ENCODE measurements around the gene COLEC11.
"Not testable (repeated sequence)": the region's sequence is repeated elsewhere in the genome, so short reads cannot be mapped to it uniquely, and the experiment has no call there.

The COLEC11 gene

DNA sequence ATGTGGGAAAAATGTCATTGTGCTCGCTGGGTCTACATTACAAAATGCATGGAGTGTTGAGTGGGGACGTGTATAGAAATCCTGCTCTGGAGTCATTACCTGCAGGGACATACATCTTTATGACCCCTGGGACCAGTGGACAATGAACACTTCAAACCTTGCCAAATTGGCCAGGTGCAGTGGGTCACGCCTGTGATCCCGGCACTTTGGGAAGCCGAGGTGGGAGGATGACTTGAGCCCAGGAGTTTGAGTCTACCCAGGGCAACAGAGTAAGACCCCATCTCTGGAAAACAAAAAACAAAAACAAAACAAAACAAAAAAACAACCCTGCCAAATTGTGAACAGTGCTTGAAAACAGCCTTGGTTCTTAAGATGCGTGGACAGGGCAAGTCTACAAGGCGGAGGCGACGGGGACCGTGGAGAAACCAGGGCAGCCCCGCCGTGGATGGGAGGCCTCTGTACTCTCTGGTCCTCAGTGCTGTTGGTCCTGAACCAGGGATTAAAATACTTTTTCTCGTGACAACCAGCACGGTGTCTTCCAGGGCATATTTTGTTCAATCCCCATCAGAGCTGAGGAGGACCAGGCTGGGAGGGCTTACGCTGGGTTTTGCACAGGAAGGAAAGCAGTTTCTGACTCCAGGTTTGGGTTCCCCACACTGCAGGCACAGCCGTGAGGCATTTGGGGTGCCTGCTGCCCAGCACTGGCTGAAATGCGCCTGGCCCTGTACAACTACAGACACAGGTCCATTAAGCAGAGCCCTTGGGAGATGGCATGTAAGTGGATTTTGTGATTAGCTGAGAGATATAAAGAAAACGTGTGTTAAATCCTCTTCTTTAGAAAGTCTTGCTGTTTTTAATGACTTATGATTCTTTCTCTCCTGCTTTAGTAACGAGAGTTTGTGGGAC, 13.7 kb downstream of the COLEC11 start:
- TF ChIP-seq, protein P1, sequence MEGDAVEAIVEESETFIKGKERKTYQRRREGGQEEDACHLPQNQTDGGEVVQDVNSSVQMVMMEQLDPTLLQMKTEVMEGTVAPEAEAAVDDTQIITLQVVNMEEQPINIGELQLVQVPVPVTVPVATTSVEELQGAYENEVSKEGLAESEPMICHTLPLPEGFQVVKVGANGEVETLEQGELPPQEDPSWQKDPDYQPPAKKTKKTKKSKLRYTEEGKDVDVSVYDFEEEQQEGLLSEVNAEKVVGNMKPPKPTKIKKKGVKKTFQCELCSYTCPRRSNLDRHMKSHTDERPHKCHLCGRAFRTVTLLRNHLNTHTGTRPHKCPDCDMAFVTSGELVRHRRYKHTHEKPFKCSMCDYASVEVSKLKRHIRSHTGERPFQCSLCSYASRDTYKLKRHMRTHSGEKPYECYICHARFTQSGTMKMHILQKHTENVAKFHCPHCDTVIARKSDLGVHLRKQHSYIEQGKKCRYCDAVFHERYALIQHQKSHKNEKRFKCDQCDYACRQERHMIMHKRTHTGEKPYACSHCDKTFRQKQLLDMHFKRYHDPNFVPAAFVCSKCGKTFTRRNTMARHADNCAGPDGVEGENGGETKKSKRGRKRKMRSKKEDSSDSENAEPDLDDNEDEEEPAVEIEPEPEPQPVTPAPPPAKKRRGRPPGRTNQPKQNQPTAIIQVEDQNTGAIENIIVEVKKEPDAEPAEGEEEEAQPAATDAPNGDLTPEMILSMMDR (IDR thresholded peaks at IDR 0.05), result no peak
- no peak for TF ChIP-seq ZFX (IDR thresholded peaks at IDR 0.05; ENCODE audit: borderline replicate concordance)

DNA sequence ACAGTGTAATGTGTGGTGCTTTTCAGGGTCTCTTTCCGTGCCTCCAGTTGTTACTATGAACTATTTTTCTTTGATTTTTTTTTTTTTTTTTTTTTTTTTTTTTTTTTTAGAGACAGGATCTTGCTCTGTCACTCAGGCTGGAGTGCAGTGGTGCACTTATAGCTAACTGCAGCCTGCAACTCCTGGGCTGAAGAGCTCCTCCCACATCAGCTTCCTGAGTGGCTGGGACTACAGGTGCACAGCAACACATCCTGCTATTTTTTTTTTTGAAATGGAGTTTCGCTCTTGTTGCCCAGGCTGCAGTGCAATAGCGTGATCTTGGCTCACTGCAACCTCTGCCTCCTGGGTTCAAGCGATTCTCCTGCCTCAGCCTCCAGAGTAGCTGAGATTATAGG, 14.4 kb downstream of the COLEC11 start:
- not testable (repeated sequence) for H3K27ac ChIP-seq

More for the DNA sequence above, 13.7 kb downstream of the COLEC11 start:
- no peak overlapping the region for H3K27ac ChIP-seq

DNA sequence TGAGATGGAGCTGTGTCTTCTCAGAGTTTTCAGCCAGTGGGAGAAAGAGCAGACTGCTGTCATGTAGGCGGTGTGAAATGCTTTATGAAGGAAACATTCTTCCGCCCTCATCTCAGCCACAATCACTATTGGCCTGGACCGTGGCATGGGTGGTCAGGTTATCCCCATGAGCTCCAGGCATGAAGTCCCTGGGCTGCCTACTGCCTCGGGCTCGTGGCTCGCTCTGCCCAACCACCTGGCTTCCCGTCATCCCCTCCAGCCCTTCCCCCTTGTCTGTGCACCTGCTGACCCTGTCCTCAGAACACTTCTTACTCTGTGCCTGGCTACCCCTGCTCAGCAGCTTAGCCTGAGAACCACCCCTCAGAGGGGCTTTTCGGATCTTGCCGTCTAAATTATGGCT, 15.5 kb downstream of the COLEC11 start:
- H3K27ac ChIP-seq, result no peak overlapping the region
- no peak for TF ChIP-seq ZFX (IDR thresholded peaks at IDR 0.05; ENCODE audit: borderline replicate concordance)
- TF ChIP-seq, protein P1 (IDR thresholded peaks at IDR 0.05), result no peak

DNA sequence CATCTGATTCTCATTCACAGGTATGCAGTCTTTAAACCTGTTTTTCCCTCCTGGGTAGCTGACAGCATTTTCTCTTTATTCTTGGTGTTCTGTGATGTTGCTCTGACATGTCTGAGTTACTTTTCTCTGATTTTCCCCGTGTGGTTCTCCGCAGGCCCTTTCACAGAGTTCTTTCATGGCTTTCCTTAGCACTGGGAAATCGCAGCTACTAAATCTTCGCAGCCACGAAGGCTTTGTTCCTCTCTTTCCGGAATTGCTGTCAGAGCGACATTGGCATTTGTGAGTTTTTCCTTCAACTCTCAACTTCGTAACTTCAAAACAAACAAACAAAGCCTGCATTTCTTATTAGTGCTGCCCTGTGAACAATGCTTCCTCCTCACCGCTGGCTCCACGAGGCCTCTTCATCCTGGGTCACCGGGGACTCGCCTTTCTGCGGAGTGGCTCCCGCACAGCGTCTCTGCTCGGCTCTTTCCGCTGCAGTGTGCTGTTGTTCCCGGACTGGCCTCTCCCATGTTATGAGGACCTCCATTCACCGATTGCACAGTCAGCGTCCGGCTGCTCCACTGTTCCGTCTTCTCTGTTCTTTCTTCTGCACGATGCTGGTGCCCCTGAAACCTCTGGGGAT, 16.1 kb downstream of the COLEC11 start:
- no peak overlapping the region for H3K27ac ChIP-seq
- TF ChIP-seq, protein P1 (IDR thresholded peaks at IDR 0.05), result no peak
- no peak for TF ChIP-seq ZFX (IDR thresholded peaks at IDR 0.05; ENCODE audit: borderline replicate concordance)

DNA sequence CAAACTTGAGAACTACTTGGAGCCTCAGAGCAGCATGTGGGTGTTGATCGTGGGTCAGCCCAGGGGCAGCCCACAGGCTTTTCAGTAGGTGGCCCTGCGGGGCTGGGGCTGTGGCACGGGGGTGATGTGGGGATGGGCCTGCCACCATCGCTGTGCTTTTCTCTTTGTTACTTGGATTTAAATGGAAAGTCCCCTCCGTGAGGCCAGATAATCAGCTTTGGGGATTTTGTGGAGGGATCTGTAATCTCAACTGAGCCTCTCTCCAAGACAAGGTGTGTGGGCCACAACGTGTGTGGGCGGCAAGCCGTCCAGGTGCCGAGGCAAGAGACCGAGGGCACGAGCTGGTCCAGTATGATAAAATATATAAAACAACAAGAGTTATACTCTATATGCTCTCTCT, 16.7 kb downstream of the COLEC11 start:
- TF ChIP-seq ZFX (IDR thresholded peaks at IDR 0.05; ENCODE audit: borderline replicate concordance), result no peak
- TF ChIP-seq, protein P1 (IDR thresholded peaks at IDR 0.05), result no peak
- H3K27ac ChIP-seq, result no peak overlapping the region

DNA sequence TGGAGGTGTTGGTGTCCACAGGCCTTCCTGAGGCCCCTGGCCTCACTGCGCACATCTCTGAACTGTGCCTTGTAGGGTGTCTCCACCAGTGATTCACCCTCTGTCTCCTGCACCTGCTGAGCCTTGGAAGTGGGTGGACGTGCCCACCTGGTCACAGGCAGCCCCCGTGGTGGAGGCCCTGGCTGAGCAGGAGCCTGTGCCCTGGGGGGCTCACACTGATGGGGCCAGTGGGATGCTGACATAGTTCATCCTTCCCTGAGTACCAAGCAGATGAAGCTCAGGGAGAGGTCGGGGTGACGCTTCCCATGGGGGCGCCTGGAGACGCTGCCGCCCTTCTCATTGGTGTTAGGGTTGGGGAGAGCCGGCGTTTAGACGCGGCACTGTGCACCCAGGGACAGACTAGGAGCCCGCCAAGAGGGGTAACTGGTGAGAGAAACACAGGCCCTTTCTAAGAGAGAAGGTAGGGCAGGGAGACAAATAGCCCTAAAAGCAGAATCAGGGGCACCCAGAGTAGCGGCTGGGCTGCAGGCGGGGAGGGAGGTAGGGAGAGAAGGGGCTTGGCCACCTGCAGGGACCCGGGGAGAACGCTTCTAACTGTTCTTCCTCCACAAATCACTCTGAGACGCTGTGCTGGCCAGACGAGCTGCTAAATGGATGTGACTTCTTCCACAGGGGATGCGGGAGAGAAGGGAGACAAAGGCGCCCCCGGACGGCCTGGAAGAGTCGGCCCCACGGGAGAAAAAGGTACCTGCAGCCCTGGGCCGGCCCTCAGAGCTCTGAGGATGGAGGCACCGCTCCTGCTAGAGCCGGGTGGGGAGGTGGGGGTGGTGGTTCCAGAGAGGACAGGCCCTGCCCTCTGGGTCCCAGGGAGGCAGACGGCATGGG, 18.0 kb downstream of the COLEC11 start:
- TF ChIP-seq, protein P1 (IDR thresholded peaks at IDR 0.05), result no peak
- TF ChIP-seq ZFX (IDR thresholded peaks at IDR 0.05; ENCODE audit: borderline replicate concordance), result no peak
- H3K27ac ChIP-seq, result no peak overlapping the region

DNA sequence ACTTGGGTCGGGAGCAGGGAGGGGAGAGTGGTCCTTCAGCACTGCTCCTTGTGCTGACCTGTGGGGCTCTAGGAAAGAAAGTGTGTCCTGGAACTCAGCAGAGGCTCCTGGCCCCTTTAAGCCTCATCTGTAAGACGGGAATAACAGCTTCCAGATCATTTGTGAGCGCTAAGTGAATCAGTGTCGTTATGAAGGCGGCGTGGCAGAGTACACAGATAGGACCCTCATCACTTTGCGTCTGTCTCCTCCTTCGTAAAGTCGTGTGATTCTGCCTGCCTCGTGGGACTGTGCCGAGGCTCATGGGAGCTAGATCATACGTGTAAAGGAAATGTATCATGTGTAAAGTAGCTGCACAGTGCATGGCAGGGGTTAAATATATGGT, 18.6 kb downstream of the COLEC11 start:
- H3K27ac ChIP-seq, result no peak overlapping the region
- TF ChIP-seq ZFX (IDR thresholded peaks at IDR 0.05; ENCODE audit: borderline replicate concordance), result no peak
- TF ChIP-seq, protein P1 (IDR thresholded peaks at IDR 0.05), result no peak

DNA sequence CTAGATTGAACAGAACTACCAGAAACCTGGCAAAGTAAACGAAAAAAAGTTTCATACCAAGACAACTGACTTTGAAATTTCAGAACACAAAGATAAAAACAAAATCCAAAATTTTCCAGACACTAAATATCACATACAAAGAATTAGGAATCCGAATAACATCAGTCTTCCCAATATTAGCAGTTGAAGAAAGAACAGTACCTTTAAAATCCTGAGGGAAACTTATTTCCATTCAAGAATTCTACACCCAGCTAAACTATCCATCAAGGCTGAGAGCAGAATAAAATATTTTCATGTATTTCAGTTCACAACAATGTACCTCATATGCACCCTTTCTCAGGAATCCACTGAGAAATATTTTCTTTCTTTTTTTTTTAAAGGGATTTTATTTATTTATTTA, 19.8 kb downstream of the COLEC11 start:
- not testable (repeated sequence) for H3K27ac ChIP-seq

DNA sequence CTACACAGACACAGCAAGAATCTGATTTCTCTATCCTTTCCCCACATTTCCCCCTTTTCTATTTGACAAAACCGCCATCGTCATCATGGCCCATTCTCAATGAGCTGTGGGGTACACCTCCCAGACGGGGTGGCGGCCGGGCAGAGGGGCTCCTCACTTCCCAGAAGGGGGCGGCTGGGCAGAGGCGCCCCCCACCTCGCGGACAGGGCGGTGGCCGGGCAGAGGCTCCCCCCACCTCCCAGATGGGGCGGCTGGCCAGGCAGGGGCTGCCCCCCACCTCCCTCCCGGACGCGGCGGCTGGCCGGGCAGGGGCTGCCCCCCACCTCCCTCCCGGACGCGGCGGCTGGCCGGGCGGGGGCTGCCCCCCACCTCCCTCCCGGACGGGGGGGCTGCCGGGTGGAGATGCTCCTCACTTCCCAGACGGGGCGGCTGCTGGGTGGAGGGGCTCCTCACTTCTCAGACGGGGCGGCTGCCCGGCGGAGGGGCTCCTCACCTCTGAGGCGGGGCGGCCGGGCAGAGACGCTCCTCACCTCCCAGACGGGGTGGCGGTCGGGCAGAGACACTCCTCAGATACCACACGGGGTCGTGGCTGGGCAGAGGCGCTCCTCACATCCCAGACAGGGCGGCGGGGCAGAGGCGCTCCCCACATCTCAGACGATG, 20.8 kb downstream of the COLEC11 start:
- H3K27ac ChIP-seq, result not testable (repeated sequence)

DNA sequence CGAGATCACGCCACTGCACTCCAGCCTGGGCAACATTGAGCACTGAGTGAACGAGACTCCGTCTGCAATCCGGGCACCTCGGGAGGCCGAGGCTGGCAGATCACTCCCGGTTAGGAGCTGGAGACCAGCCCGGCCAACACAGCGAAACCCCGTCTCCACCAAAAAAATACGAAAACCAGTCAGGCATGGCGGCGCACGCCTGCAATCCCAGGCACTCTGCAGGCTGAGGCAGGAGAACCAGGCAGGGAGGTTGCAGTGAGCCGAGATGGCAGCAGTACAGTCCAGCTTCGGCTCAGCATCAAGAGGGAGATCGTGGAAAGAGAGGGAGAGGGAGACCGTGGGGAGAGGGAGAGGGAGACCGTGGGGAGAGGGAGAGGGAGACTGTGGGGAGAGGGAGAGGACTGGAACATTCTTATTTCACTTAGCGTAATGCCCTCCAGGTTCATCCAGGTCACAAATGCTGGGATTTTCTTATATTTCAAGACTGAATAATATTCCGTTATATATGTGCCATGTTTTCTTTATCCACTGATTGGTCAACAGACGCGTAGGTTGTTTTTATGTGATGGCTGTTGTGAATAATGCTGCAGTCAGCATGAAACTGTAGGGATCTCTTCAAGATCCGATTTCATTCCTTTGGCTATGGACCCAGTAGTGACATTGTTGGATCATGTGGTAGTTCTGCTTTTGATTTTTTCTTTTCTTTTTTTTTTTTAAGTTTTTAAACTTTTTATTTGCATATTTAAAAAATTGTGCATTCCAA, 21.7 kb downstream of the COLEC11 start:
- not testable (repeated sequence) for H3K27ac ChIP-seq
